Nephron (organoid): ENCODE results near the gene PRSS21.

ENCODE experiments used
- H3K27ac Mint-ChIP-seq, 3 experiments: 2 replicates each; pipeline ENCODE4 v1.8.0; 2020; ENCODE audit warnings: mixed read lengths in 3 of 3, mild to moderate bottlenecking in 2 of 3, moderate library complexity in 1 of 3
- H3K27me3 Mint-ChIP-seq: 2 replicates; pipeline ENCODE4 v1.8.0; 2021; ENCODE audit warnings: low read depth, mild to moderate bottlenecking, moderate library complexity, mixed read lengths
- H3K36me3 Mint-ChIP-seq: 2 replicates; pipeline ENCODE4 v1.8.0; 2020; ENCODE audit warnings: low read depth, mixed read lengths
- H3K4me1 Mint-ChIP-seq: 2 replicates; pipeline ENCODE4 v1.8.0; 2020; ENCODE audit warnings: mixed read lengths
- H3K4me3 Mint-ChIP-seq, 3 experiments: 2 replicates each; pipeline ENCODE4 v1.8.0; 2020; ENCODE audit warnings: mild to moderate bottlenecking in 3 of 3, mixed read lengths in 3 of 3, moderate library complexity in 2 of 3
- H3K9me3 Mint-ChIP-seq: 2 replicates; pipeline ENCODE4 v1.8.0; 2020; ENCODE audit warnings: mixed read lengths
- CTCF ChIP-seq, 3 experiments: fragments of 200-600 bp; sonication (generic); IDR thresholded peaks; one replicate each; pipeline ENCODE4 v1.5.0; 2021; ENCODE audit warnings: antibody characterized with exemption in 3 of 3; ENCODE audit not compliant: unreplicated experiment in 3 of 3

PRSS21 gene

GRCh38 chr16:2784358-2785100 lies 32.5 kb upstream of the PRSS21 start:
- TF ChIP-seq CTCF (IDR thresholded peaks at IDR 0.05; ENCODE audit: unreplicated experiment in 3 of 3), result no peak
- Mint-ChIP-seq H3K4me1 (no peaks in the 10 kb centered on the region), H3K27me3 (peaks cover 8% of the 10 kb centered on the region), H3K27ac (no peak overlapping the region), H3K9me3 (no peaks in the 10 kb centered on the region), H3K36me3 (no peaks in the 10 kb centered on the region), H3K4me3 (no peak overlapping the region)

- no peak overlapping the region for H3K27ac Mint-ChIP-seq
- no peaks in the 10 kb centered on the region for H3K36me3 Mint-ChIP-seq
- TF ChIP-seq CTCF (IDR thresholded peaks at IDR 0.05; ENCODE audit: unreplicated experiment in 3 of 3), result no peak
- no peaks in the 10 kb centered on the region for H3K4me1 Mint-ChIP-seq
- peaks cover 12% of the 10 kb centered on the region for H3K27me3 Mint-ChIP-seq
- H3K4me3 Mint-ChIP-seq, result no peak overlapping the region
- H3K9me3 Mint-ChIP-seq, result no peaks in the 10 kb centered on the region
These were observed 31.7 kb upstream of the PRSS21 start for GRCh38 chr16:2785101-2785991.

GRCh38 chr16:2786061-2786825 lies 30.8 kb upstream of the PRSS21 start:
- H3K4me1 Mint-ChIP-seq, result no peaks in the 10 kb centered on the region
- H3K36me3 Mint-ChIP-seq, result no peaks in the 10 kb centered on the region
- no peak overlapping the region for H3K4me3 Mint-ChIP-seq
- H3K27me3 Mint-ChIP-seq, result peaks cover 16% of the 10 kb centered on the region
- no peaks in the 10 kb centered on the region for H3K9me3 Mint-ChIP-seq
- no peak overlapping the region for H3K27ac Mint-ChIP-seq
- TF ChIP-seq CTCF (IDR thresholded peaks at IDR 0.05; ENCODE audit: unreplicated experiment in 3 of 3), result no peak

- Mint-ChIP-seq H3K36me3 (no peaks in the 10 kb centered on the region), H3K9me3 (no peaks in the 10 kb centered on the region), H3K4me3 (no peak overlapping the region), H3K27me3 (peaks cover 19% of the 10 kb centered on the region), H3K27ac (no peak overlapping the region), H3K4me1 (no peaks in the 10 kb centered on the region)
- no peak for TF ChIP-seq CTCF (IDR thresholded peaks at IDR 0.05; ENCODE audit: unreplicated experiment in 3 of 3)
These were observed 30.2 kb upstream of the PRSS21 start for GRCh38 chr16:2786826-2787151.

- TF ChIP-seq CTCF (IDR thresholded peaks at IDR 0.05; ENCODE audit: unreplicated experiment in 3 of 3), result no peak
- Mint-ChIP-seq H3K27me3 (peaks cover 25% of the 10 kb centered on the region), H3K36me3 (no peaks in the 10 kb centered on the region), H3K4me1 (no peaks in the 10 kb centered on the region), H3K9me3 (no peaks in the 10 kb centered on the region), H3K27ac (no peak within 1 kb of the TSS), H3K4me3 (no peak within 1 kb of the TSS)
These were observed 29.6 kb upstream of the PRSS21 start, which contains the start of gene PRSS33 for GRCh38 chr16:2787406-2787805. TSS of gene PRSS33 (minus strand) at chr16:2787560. CDS start at chr16:2786547, 1,013 bp downstream.
